ENCODE measurements around the gene PDE5A. TPM values are rescaled to one million over a fixed set of nuclear protein-coding genes. Genes with fewer than 3 reads are reported as not detected.

PDE5A gene
- total and polyA plus RNA-seq, 3 donors from 2014 or later = 18.4 to 25.3 (median 21.4) TPM

DNA sequence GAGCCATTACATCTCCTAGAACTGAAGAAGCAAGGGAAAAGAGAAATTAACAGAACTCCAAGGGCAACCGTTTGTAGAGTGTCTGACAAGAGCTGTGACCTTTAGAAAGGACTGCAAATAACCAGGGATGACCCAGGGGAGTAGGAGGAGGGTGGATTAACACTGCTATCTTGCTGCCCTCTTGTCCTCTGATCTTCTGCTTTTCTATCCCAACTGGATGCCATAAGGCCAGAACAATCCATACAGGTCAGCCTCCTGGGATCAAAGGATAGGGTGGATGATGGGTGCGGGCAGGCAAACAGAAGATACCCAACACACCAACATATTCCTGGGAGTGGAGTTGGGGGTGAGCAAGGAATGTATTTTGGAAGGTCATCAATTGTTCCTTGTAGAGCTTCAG lies 19.8 kb upstream of the PDE5A start:
- intact Hi-C loops (cut with DNase I; ENCODE audit: low total_unique reads) = loop anchor here (5.0 kb wide), 1 partner anchor 94 kb away; no protein-coding TSS in a partner anchor
- Histone ChIP-seq H3K4me1 (no peaks in the 10 kb centered on the region), H3K9me3 (no peaks in the 10 kb centered on the region), H3K27ac (no peak overlapping the region), H3K27me3 (no peaks in the 10 kb centered on the region), H3K36me3 (ENCODE audit: low read depth, missing control alignments) (no peaks in the 10 kb centered on the region), H3K4me3 (no peak overlapping the region)
- DNase-seq = no peak
- TF ChIP-seq, protein P1, sequence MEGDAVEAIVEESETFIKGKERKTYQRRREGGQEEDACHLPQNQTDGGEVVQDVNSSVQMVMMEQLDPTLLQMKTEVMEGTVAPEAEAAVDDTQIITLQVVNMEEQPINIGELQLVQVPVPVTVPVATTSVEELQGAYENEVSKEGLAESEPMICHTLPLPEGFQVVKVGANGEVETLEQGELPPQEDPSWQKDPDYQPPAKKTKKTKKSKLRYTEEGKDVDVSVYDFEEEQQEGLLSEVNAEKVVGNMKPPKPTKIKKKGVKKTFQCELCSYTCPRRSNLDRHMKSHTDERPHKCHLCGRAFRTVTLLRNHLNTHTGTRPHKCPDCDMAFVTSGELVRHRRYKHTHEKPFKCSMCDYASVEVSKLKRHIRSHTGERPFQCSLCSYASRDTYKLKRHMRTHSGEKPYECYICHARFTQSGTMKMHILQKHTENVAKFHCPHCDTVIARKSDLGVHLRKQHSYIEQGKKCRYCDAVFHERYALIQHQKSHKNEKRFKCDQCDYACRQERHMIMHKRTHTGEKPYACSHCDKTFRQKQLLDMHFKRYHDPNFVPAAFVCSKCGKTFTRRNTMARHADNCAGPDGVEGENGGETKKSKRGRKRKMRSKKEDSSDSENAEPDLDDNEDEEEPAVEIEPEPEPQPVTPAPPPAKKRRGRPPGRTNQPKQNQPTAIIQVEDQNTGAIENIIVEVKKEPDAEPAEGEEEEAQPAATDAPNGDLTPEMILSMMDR (IDR thresholded peaks at IDR 0.05) = no peak
- TF ChIP-seq POLR2A (IDR thresholded peaks at IDR 0.05) = no peak
- 69 to 78% methylated on average over 2 of the region's 2 CpGs for WGBS, 2 donors

GRCh38 chr4:119647558-119647957 lies 19.0 kb upstream of the PDE5A start:
- intact Hi-C loops (cut with DNase I; ENCODE audit: low total_unique reads) = loop anchor here (5.0 kb wide), 1 partner anchor 95 kb away; no protein-coding TSS in a partner anchor
- Histone ChIP-seq H3K27me3 (no peaks in the 10 kb centered on the region), H3K4me3 (no peak overlapping the region), H3K9me3 (no peaks in the 10 kb centered on the region), H3K27ac (no peak overlapping the region), H3K4me1 (no peaks in the 10 kb centered on the region), H3K36me3 (ENCODE audit: low read depth, missing control alignments) (no peaks in the 10 kb centered on the region)
- no peak for DNase-seq
- TF ChIP-seq POLR2A (IDR thresholded peaks at IDR 0.05) = no peak
- TF ChIP-seq, protein P1 (IDR thresholded peaks at IDR 0.05) = no peak
- 74 to 85% methylated on average over 3 of the region's 3 CpGs for WGBS, 2 donors

- intact Hi-C loops (cut with DNase I; ENCODE audit: low total_unique reads) = loop anchor here (5.0 kb wide), 1 partner anchor 96 kb away; no protein-coding TSS in a partner anchor
- H3K36me3 ChIP-seq (ENCODE audit: low read depth, missing control alignments) = no peaks in the 10 kb centered on the region
- no peak for TF ChIP-seq POLR2A (IDR thresholded peaks at IDR 0.05)
- TF ChIP-seq, protein P1 (IDR thresholded peaks at IDR 0.05) = no peak
- H3K9me3 ChIP-seq = no peaks in the 10 kb centered on the region
- H3K27ac ChIP-seq = no peak overlapping the region
- no peak overlapping the region for H3K4me3 ChIP-seq
- H3K4me1 ChIP-seq = no peaks in the 10 kb centered on the region
- no peaks in the 10 kb centered on the region for H3K27me3 ChIP-seq
- WGBS, 2 donors = 50 to 55% methylated on average over 5 of the region's 5 CpGs
- peak; percentile 70 for DNase-seq
These were observed 17.9 kb upstream of the PDE5A start for GRCh38 chr4:119646347-119647071.

GRCh38 chr4:119643306-119644042 lies 14.9 kb upstream of the PDE5A start:
- no peak for DNase-seq
- WGBS, 2 donors = 76 to 88% methylated on average over 6 of the region's 6 CpGs
- Histone ChIP-seq H3K4me3 (no peak overlapping the region), H3K27me3 (no peaks in the 10 kb centered on the region), H3K36me3 (ENCODE audit: low read depth, missing control alignments) (no peaks in the 10 kb centered on the region), H3K27ac (no peak overlapping the region), H3K9me3 (no peaks in the 10 kb centered on the region), H3K4me1 (no peaks in the 10 kb centered on the region)
- intact Hi-C loops (cut with DNase I; ENCODE audit: low total_unique reads) = no loop called here
- TF ChIP-seq POLR2A (IDR thresholded peaks at IDR 0.05) = no peak
- TF ChIP-seq, protein P1 (IDR thresholded peaks at IDR 0.05) = no peak

Data from testis (tissue), 3 donors.